Ovary (tissue), 3 donors: Measurements from ENCODE around the gene C12orf76.

Experiments
- POLR2A ChIP-seq: fragments of 450-650 bp; IDR thresholded peaks from one replicate; pipeline ENCODE4 v1.6.1; 2017; ENCODE audit warnings: antibody characterized with exemption, mild to moderate bottlenecking, moderate library complexity
- TF ChIP-seq, protein P1 (sequence below), 3 donors: fragments of 450-650 bp in 2 of 3; fragments of 200-600 bp in 1 of 3; IDR thresholded peaks; one replicate each; pipeline versions ENCODE4 v1.5.1 to v1.8.0; 2016 to 2022; ENCODE audit warnings: antibody characterized with exemption in 3 of 3, mild to moderate bottlenecking in 1 of 3
- donor health status: DM: no; HTN: no; CAD: no.

- no peak for TF ChIP-seq POLR2A
- TF ChIP-seq, protein P1, sequence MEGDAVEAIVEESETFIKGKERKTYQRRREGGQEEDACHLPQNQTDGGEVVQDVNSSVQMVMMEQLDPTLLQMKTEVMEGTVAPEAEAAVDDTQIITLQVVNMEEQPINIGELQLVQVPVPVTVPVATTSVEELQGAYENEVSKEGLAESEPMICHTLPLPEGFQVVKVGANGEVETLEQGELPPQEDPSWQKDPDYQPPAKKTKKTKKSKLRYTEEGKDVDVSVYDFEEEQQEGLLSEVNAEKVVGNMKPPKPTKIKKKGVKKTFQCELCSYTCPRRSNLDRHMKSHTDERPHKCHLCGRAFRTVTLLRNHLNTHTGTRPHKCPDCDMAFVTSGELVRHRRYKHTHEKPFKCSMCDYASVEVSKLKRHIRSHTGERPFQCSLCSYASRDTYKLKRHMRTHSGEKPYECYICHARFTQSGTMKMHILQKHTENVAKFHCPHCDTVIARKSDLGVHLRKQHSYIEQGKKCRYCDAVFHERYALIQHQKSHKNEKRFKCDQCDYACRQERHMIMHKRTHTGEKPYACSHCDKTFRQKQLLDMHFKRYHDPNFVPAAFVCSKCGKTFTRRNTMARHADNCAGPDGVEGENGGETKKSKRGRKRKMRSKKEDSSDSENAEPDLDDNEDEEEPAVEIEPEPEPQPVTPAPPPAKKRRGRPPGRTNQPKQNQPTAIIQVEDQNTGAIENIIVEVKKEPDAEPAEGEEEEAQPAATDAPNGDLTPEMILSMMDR (IDR thresholded peaks at IDR 0.05), result no peak
These were observed 40.4 kb downstream of the C12orf76 start for GRCh38 chr12:110007881-110008280.
